GM18873 (cell line): ENCODE measurements around the gene CAST.
A peak's percentile ranks its signal among the peaks of the same experiment; 100 is the strongest.
"Not testable (repeated sequence)": the region's sequence is repeated elsewhere in the genome, so short reads cannot be mapped to it uniquely, and the experiment has no call there.

Source experiments
- ATAC-seq: cut with Tn5 transposase; IDR thresholded peaks from one replicate; pipeline ENCODE4 v1.9.1; 2021; ENCODE audit warnings: mild to moderate bottlenecking, moderate library complexity, moderate number of reproducible peaks; ENCODE audit not compliant: unreplicated experiment, low FRiP score

The CAST gene

GRCh38 chr5:96772542-96772941 is 110.4 kb downstream of the CAST start:
- no peak for ATAC-seq

GRCh38 chr5:96775050-96775449 is 112.9 kb downstream of the CAST start:
- ATAC-seq = no peak

GRCh38 chr5:96775689-96776088 is 113.5 kb downstream of the CAST start:
- no peak for ATAC-seq

- ATAC-seq = no peak
Observed at GRCh38 chr5:96776621-96777020, 114.4 kb downstream of the CAST start.

- no peak for ATAC-seq
Observed at GRCh38 chr5:96778409-96778808, 116.2 kb downstream of the CAST start.

GRCh38 chr5:96780626-96781025 is 118.5 kb downstream of the CAST start:
- no peak for ATAC-seq

- no peak for ATAC-seq
Observed at GRCh38 chr5:96781031-96781971, 119.1 kb downstream of the CAST start.

GRCh38 chr5:96783326-96783725 is 121.2 kb downstream of the CAST start:
- ATAC-seq = no peak

GRCh38 chr5:96785326-96786109 is 123.3 kb downstream of the CAST start:
- no peak for ATAC-seq

GRCh38 chr5:96788112-96788749 is 126.1 kb downstream of the CAST start:
- ATAC-seq = no peak

- no peak for ATAC-seq
Observed at GRCh38 chr5:96789794-96790330, 127.7 kb downstream of the CAST start.

GRCh38 chr5:96790961-96791504 is 128.9 kb downstream of the CAST start:
- ATAC-seq = no peak

- ATAC-seq = no peak
Observed at GRCh38 chr5:96794757-96795156, 132.6 kb downstream of the CAST start.

- no peak for ATAC-seq
Observed at GRCh38 chr5:96795626-96796025, 133.4 kb downstream of the CAST start.

- no peak for ATAC-seq
Observed at GRCh38 chr5:96796434-96796833, 134.3 kb downstream of the CAST start.

GRCh38 chr5:96801718-96802117 is 139.5 kb downstream of the CAST start:
- ATAC-seq = not testable (repeated sequence)

- ATAC-seq = peak; percentile 18
Observed at GRCh38 chr5:96807075-96807654, 145.0 kb downstream of the CAST start.

GRCh38 chr5:96808541-96808828 is 146.3 kb downstream of the CAST start:
- no peak for ATAC-seq

- ATAC-seq = no peak
Observed at GRCh38 chr5:96808868-96809558, 146.8 kb downstream of the CAST start.

- ATAC-seq = no peak
Observed at GRCh38 chr5:96809921-96810320, 147.7 kb downstream of the CAST start.
